Measurements from ENCODE around the gene PIK3CA. TPM values are rescaled to one million over a fixed set of nuclear protein-coding genes. Genes with fewer than 3 reads are reported as not detected.

PIK3CA gene
- total and polyA plus RNA-seq, 10 of the 15 experiments (the other 5 are each of a cell fraction or from before 2014, with no cell fraction given) = 3.0 to 18.6 (median 9.0) TPM

DNA sequence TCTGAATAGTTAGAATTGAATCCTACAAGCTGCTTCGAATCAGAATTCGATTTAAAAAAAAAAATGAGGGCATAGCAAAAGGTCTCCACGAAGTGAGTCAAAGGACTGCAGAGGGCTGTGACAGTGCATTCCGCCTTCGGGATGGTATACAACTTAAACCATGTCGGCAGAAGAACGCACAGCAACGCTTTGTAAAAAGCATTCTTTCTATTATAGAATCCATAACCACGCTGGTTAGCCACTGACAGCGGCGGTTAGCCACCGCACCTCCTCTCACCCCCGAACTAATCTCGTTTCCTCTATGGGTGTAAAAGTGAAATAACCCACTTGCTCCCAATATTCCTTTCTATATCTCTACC, 664 bp upstream of the PIK3CA start (continued):
- TF ChIP-seq, protein P1, sequence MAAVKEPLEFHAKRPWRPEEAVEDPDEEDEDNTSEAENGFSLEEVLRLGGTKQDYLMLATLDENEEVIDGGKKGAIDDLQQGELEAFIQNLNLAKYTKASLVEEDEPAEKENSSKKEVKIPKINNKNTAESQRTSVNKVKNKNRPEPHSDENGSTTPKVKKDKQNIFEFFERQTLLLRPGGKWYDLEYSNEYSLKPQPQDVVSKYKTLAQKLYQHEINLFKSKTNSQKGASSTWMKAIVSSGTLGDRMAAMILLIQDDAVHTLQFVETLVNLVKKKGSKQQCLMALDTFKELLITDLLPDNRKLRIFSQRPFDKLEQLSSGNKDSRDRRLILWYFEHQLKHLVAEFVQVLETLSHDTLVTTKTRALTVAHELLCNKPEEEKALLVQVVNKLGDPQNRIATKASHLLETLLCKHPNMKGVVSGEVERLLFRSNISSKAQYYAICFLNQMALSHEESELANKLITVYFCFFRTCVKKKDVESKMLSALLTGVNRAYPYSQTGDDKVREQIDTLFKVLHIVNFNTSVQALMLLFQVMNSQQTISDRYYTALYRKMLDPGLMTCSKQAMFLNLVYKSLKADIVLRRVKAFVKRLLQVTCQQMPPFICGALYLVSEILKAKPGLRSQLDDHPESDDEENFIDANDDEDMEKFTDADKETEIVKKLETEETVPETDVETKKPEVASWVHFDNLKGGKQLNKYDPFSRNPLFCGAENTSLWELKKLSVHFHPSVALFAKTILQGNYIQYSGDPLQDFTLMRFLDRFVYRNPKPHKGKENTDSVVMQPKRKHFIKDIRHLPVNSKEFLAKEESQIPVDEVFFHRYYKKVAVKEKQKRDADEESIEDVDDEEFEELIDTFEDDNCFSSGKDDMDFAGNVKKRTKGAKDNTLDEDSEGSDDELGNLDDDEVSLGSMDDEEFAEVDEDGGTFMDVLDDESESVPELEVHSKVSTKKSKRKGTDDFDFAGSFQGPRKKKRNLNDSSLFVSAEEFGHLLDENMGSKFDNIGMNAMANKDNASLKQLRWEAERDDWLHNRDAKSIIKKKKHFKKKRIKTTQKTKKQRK (IDR thresholded peaks at IDR 0.05; ENCODE audit: low read depth, low read length) = no peak
- TF ChIP-seq TBL1XR1 (IDR thresholded peaks at IDR 0.05; ENCODE audit: low read depth, low read length) (0 out of 2 replicates have a peak, but pooled peaks have one; percentile 14), BHLHE40 (IDR thresholded peaks at IDR 0.05; ENCODE audit: borderline replicate concordance in 1 of 2, low read depth in 2 of 2, low read length in 1 of 2) (peak; percentile 62 to 65; a peak in 2 of 4 replicates), BRCA1 (IDR thresholded peaks at IDR 0.05; ENCODE audit: low read depth, low read length) (no peak), KAT2A (conservative IDR thresholded peaks at IDR 0.05; ENCODE audit: control insufficient read depth, low read depth, low read length) (no peak), IRF4 (IDR thresholded peaks at IDR 0.05; ENCODE audit: low read depth, low read length) (no peak; the same call in 1 of the 2 replicates), FOXM1 (IDR thresholded peaks at IDR 0.05; ENCODE audit: low read depth, low read length) (no peak; the same call in 1 of the 2 replicates), SREBF2 (IDR thresholded peaks at IDR 0.05; ENCODE audit: low read length) (no peak), RAD51 (IDR thresholded peaks at IDR 0.05) (no peak), BCL11A (IDR thresholded peaks at IDR 0.05; ENCODE audit: low read depth, low read length) (peak; percentile 53; the same call in 1 of the 2 replicates), WRNIP1 (IDR thresholded peaks at IDR 0.05; ENCODE audit: borderline replicate concordance, low read depth, low read length) (no peak), POLR2AphosphoS5 (IDR thresholded peaks at IDR 0.05; ENCODE audit: low read length) (no peak), KDM1A (IDR thresholded peaks at IDR 0.05; ENCODE audit: borderline replicate concordance) (no peak)
- TF ChIP-seq, protein P2, sequence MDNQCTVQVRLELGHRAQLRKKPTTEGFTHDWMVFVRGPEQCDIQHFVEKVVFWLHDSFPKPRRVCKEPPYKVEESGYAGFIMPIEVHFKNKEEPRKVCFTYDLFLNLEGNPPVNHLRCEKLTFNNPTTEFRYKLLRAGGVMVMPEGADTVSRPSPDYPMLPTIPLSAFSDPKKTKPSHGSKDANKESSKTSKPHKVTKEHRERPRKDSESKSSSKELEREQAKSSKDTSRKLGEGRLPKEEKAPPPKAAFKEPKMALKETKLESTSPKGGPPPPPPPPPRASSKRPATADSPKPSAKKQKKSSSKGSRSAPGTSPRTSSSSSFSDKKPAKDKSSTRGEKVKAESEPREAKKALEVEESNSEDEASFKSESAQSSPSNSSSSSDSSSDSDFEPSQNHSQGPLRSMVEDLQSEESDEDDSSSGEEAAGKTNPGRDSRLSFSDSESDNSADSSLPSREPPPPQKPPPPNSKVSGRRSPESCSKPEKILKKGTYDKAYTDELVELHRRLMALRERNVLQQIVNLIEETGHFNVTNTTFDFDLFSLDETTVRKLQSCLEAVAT (IDR thresholded peaks at IDR 0.05) = peak; percentile 95
- TF ChIP-seq, protein P3, sequence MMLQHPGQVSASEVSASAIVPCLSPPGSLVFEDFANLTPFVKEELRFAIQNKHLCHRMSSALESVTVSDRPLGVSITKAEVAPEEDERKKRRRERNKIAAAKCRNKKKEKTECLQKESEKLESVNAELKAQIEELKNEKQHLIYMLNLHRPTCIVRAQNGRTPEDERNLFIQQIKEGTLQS (IDR thresholded peaks at IDR 0.05; ENCODE audit: borderline replicate concordance, extremely low read depth, low read depth, low read length) = no peak
- TF ChIP-seq, protein P4, sequence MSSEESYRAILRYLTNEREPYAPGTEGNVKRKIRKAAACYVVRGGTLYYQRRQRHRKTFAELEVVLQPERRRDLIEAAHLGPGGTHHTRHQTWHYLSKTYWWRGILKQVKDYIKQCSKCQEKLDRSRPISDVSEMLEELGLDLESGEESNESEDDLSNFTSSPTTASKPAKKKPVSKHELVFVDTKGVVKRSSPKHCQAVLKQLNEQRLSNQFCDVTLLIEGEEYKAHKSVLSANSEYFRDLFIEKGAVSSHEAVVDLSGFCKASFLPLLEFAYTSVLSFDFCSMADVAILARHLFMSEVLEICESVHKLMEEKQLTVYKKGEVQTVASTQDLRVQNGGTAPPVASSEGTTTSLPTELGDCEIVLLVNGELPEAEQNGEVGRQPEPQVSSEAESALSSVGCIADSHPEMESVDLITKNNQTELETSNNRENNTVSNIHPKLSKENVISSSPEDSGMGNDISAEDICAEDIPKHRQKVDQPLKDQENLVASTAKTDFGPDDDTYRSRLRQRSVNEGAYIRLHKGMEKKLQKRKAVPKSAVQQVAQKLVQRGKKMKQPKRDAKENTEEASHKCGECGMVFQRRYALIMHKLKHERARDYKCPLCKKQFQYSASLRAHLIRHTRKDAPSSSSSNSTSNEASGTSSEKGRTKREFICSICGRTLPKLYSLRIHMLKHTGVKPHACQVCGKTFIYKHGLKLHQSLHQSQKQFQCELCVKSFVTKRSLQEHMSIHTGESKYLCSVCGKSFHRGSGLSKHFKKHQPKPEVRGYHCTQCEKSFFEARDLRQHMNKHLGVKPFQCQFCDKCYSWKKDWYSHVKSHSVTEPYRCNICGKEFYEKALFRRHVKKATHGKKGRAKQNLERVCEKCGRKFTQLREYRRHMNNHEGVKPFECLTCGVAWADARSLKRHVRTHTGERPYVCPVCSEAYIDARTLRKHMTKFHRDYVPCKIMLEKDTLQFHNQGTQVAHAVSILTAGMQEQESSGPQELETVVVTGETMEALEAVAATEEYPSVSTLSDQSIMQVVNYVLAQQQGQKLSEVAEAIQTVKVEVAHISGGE (CRISPR knock-in tag; IDR thresholded peaks at IDR 0.05) = no peak
- TF ChIP-seq, protein P5, sequence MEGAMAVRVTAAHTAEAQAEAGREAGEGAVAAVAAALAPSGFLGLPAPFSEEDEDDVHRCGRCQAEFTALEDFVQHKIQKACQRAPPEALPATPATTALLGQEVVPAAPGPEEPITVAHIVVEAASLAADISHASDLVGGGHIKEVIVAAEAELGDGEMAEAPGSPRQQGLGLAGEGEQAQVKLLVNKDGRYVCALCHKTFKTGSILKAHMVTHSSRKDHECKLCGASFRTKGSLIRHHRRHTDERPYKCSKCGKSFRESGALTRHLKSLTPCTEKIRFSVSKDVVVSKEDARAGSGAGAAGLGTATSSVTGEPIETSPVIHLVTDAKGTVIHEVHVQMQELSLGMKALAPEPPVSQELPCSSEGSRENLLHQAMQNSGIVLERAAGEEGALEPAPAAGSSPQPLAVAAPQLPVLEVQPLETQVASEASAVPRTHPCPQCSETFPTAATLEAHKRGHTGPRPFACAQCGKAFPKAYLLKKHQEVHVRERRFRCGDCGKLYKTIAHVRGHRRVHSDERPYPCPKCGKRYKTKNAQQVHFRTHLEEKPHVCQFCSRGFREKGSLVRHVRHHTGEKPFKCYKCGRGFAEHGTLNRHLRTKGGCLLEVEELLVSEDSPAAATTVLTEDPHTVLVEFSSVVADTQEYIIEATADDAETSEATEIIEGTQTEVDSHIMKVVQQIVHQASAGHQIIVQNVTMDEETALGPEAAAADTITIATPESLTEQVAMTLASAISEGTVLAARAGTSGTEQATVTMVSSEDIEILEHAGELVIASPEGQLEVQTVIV (IDR thresholded peaks at IDR 0.05; ENCODE audit: borderline replicate concordance, partially characterized antibody) = no peak

All from GM12878 (cell line).